HFFc6 (cell line): ENCODE data around the gene IGF1R. TPM values are rescaled to one million over a fixed set of nuclear protein-coding genes. Genes with fewer than 3 reads are reported as not detected.

Experiments
- DNase-seq: peaks from one replicate; pipeline ENCODE4 v3.0.0-alpha.2; 2018
- H3K27ac Mint-ChIP-seq: 2 replicates; pipeline ENCODE4 v1.8.0; 2020; ENCODE audit warnings: mild to moderate bottlenecking, mixed read lengths
- H3K27me3 Mint-ChIP-seq: 2 replicates; pipeline ENCODE4 v1.8.0; 2021; ENCODE audit warnings: mild to moderate bottlenecking, moderate library complexity, mixed read lengths; ENCODE audit not compliant: insufficient read depth
- H3K36me3 Mint-ChIP-seq: 2 replicates; pipeline ENCODE4 v1.8.0; 2021; ENCODE audit warnings: low read depth, mixed read lengths
- H3K4me1 Mint-ChIP-seq: 2 replicates; pipeline ENCODE4 v1.8.0; 2020; ENCODE audit warnings: low read depth, mixed read lengths
- H3K4me3 Mint-ChIP-seq: 2 replicates; pipeline ENCODE4 v1.8.0; 2020; ENCODE audit warnings: mild to moderate bottlenecking, moderate library complexity, mixed read lengths
- H3K9me3 Mint-ChIP-seq: 2 replicates; pipeline ENCODE4 v1.8.0; 2020; ENCODE audit warnings: mild to moderate bottlenecking, mixed read lengths
- CTCF ChIP-seq: fragments of 200-600 bp; sonication (generic); IDR thresholded peaks from 2 replicates; pipeline ENCODE4 v1.5.0; 2021; ENCODE audit warnings: antibody characterized with exemption, mild to moderate bottlenecking
- total RNA-seq, 6 experiments: library from RNA; stranded (reverse); fragmentation: NEBNext Ultra II Directional; extraction: Animal tissue kit (Norgen Biotek cat#: 25700); gene quantifications; 2 replicates in 1 of 6; 3 replicates in 5 of 6; pipeline ENCODE4 v1.2.3, GENCODE V29; 2021

IGF1R gene
- total RNA-seq, 6 experiments from 2014 or later, result 46.7 to 61.9 (median 50.1) TPM

- DNase-seq, result no peak
- no peak overlapping the region for H3K4me3 Mint-ChIP-seq
- H3K36me3 Mint-ChIP-seq, result no peaks in the 10 kb centered on the region
- TF ChIP-seq CTCF, result no peak
- no peaks in the 10 kb centered on the region for H3K9me3 Mint-ChIP-seq
- H3K27me3 Mint-ChIP-seq, result peaks cover 2% of the 10 kb centered on the region; the same call in 1 of the 2 replicates
- peaks cover 74% of the 10 kb centered on the region for H3K4me1 Mint-ChIP-seq
- no peak overlapping the region for H3K27ac Mint-ChIP-seq
Observed at GRCh38 chr15:98663606-98664005, 15.3 kb downstream of the IGF1R start.

- H3K4me1 Mint-ChIP-seq, result peaks cover 75% of the 10 kb centered on the region
- H3K27me3 Mint-ChIP-seq, result peaks cover 2% of the 10 kb centered on the region
- 0 out of 2 replicates have a peak overlapping the region, but pooled peaks have one; percentile 47 for H3K27ac Mint-ChIP-seq
- H3K4me3 Mint-ChIP-seq, result no peak overlapping the region
- H3K9me3 Mint-ChIP-seq, result no peaks in the 10 kb centered on the region
- no peak for TF ChIP-seq CTCF
- no peaks in the 10 kb centered on the region for H3K36me3 Mint-ChIP-seq
- DNase-seq, result no peak
Observed at GRCh38 chr15:98666441-98666840, 18.1 kb downstream of the IGF1R start.

GRCh38 chr15:98666841-98667240, 18.5 kb downstream of the IGF1R start:
- Mint-ChIP-seq H3K4me3 (no peak overlapping the region; the same call in 1 of the 2 replicates), H3K27me3 (peaks cover 2% of the 10 kb centered on the region), H3K9me3 (no peaks in the 10 kb centered on the region), H3K36me3 (no peaks in the 10 kb centered on the region), H3K27ac (peak overlapping the region; percentile 47; the same call in 1 of the 2 replicates), H3K4me1 (peaks cover 76% of the 10 kb centered on the region)
- DNase-seq, result no peak
- no peak for TF ChIP-seq CTCF

DNA sequence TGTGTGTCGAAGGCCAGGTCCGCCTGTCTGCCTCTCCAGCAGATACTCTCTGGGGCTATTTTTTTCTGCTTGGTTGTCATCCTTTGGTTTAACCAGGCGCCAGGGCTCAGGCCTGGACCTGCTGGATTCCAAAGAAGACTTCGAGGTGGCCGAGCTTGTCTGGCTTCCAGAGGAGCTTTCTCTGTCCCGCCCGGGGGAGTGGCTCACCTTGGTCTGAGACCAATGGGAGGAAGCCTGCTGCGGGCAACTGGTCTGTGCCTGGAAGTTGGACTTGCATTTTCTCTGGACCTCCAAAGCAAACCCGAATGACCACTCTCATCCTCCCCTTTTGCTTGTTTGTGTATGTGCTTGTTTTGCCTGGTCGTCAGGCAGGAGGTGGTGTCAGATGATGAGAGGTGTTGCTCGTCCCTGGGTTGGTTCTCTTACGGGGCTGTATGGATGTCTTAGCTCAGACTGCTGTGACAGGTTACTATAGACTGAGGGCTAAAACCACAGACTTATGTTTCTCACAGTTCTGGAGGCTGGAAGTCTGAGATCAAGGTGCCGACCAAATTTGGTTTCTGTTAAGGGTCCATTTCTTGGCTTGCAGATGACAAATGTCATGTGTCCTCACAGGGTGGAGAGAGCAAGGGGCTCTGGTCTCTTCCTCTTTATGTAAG, 19.3 kb downstream of the IGF1R start:
- no peak for TF ChIP-seq CTCF
- DNase-seq, result no peak
- Mint-ChIP-seq H3K36me3 (no peaks in the 10 kb centered on the region), H3K27me3 (peaks cover 2% of the 10 kb centered on the region), H3K4me3 (no peak overlapping the region), H3K9me3 (no peaks in the 10 kb centered on the region), H3K27ac (peak overlapping the region; percentile 91), H3K4me1 (peaks cover 75% of the 10 kb centered on the region)

GRCh38 chr15:98668566-98669308, 20.4 kb downstream of the IGF1R start:
- no peak for TF ChIP-seq CTCF
- Mint-ChIP-seq H3K4me1 (peaks cover 80% of the 10 kb centered on the region), H3K4me3 (peak overlapping the region; percentile 74), H3K27ac (peak overlapping the region; percentile 91), H3K9me3 (no peaks in the 10 kb centered on the region), H3K27me3 (no peaks in the 10 kb centered on the region; the same call in none of the 2 replicates), H3K36me3 (peaks cover 7% of the 10 kb centered on the region; the same call in 1 of the 2 replicates)
- peak; percentile 48 for DNase-seq
